Stomach (tissue), 4 donors: Measurements from ENCODE around the gene TPX2.

ENCODE experiments used
- POLR2A ChIP-seq, 4 donors: fragments of 450-650 bp; IDR thresholded peaks; one replicate each; pipeline ENCODE4 v1.6.1; 2016; ENCODE audit warnings: antibody characterized with exemption in 4 of 4, control low read depth in 2 of 4, mild to moderate bottlenecking in 1 of 4, moderate library complexity in 1 of 4
- POLR2AphosphoS5 ChIP-seq, 3 donors: sonication (generic); formaldehyde crosslinking; IDR thresholded peaks; one replicate each; pipeline ENCODE4 v1.6.1; 2016; ENCODE audit warnings: antibody characterized with exemption in 3 of 3

DNA sequence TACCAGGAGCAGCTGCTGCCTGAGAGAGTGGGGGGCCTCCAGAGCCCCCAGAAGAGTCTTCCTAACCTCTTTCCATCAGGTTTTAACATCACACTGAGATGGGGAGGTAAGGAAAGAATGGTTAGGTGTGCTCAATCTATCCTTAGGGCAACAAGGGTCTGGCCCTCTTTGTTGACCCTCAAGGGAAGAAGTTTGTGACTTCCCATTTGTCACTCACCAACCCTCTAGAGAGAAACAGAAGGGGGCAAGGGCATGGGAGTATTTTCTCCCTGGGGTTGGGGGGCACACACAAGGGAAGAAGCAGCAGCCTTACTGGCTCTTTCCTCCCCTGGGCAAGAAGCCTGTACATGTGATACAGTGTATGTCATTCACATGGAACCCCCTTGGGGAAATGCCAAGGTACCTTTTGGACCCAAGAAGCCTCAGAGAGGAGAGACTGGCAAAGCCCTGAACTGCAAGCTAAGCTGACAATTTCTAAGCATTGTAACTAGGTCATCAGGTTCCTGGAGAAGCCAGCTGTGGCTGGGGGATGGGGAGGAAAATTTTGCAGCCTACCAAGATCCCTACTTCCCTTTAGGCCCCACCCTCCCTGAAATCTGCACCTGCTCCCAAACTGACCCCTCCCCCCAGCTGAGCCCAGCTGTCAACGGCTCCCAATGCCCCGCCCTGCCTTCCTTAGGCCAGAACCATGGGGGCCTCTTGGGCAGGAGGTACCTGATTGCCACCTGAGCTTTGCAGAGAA, 30.9 kb upstream of the TPX2 start:
- TF ChIP-seq POLR2AphosphoS5 (IDR thresholded peaks at IDR 0.05), result peak in 1 of 3 donors; percentile 36
- TF ChIP-seq POLR2A (IDR thresholded peaks at IDR 0.05), result no peak
